Activated CD8-positive, alpha-beta memory T cell treated with anti-CD3 and anti-CD28 coated beads, Interleukin-2, amount 50 U/mL, for 24 hours (primary cell): ENCODE results near the gene AGAP1.

Source experiments
- DNase-seq: peaks from one replicate; pipeline ENCODE4 v3.0.0-alpha.2; 2020; ENCODE audit errors: extremely low read depth

AGAP1 gene

GRCh38 chr2:235710933-235711332 is 217.1 kb downstream of the AGAP1 start:
- no peak for DNase-seq

GRCh38 chr2:235711527-235711926 is 217.7 kb downstream of the AGAP1 start:
- DNase-seq: no peak

- no peak for DNase-seq
These were observed 218.3 kb downstream of the AGAP1 start for GRCh38 chr2:235712176-235712575.

- DNase-seq: no peak
These were observed 219.3 kb downstream of the AGAP1 start for GRCh38 chr2:235713189-235713588.

GRCh38 chr2:235715601-235716000 is 221.8 kb downstream of the AGAP1 start:
- no peak for DNase-seq

GRCh38 chr2:235716875-235717496 is 223.1 kb downstream of the AGAP1 start:
- no peak for DNase-seq

- no peak for DNase-seq
These were observed 225.5 kb downstream of the AGAP1 start for GRCh38 chr2:235719146-235719942.

GRCh38 chr2:235721625-235722024 is 227.8 kb downstream of the AGAP1 start:
- no peak for DNase-seq

- DNase-seq: no peak
These were observed 229.0 kb downstream of the AGAP1 start for GRCh38 chr2:235722869-235723268.

GRCh38 chr2:235723371-235723770 is 229.5 kb downstream of the AGAP1 start:
- no peak for DNase-seq

- no peak for DNase-seq
These were observed 230.1 kb downstream of the AGAP1 start for GRCh38 chr2:235723811-235724465.

- no peak for DNase-seq
These were observed 231.2 kb downstream of the AGAP1 start for GRCh38 chr2:235725016-235725489.

- DNase-seq: no peak
These were observed 232.0 kb downstream of the AGAP1 start for GRCh38 chr2:235725841-235726240.

GRCh38 chr2:235726554-235726953 is 232.7 kb downstream of the AGAP1 start:
- DNase-seq: no peak

- no peak for DNase-seq
These were observed 233.3 kb downstream of the AGAP1 start for GRCh38 chr2:235727174-235727573.

- no peak for DNase-seq
These were observed 234.3 kb downstream of the AGAP1 start for GRCh38 chr2:235727891-235728799.

GRCh38 chr2:235728800-235729556 is 235.1 kb downstream of the AGAP1 start:
- no peak for DNase-seq

GRCh38 chr2:235729557-235729947 is 235.7 kb downstream of the AGAP1 start:
- no peak for DNase-seq

GRCh38 chr2:235730115-235730514 is 236.3 kb downstream of the AGAP1 start:
- DNase-seq: no peak

- DNase-seq: no peak
These were observed 239.9 kb downstream of the AGAP1 start for GRCh38 chr2:235733761-235734160.

- DNase-seq: no peak
These were observed 240.3 kb downstream of the AGAP1 start for GRCh38 chr2:235734168-235734567.
